NCI-H1694 (cell line): ENCODE data around the gene GRIN2C.

ENCODE experiments used
- DNase-seq: peaks from one replicate; lab custom pipeline; 2025; lab: John Stamatoyannopoulos, UW

GRIN2C gene

DNA sequence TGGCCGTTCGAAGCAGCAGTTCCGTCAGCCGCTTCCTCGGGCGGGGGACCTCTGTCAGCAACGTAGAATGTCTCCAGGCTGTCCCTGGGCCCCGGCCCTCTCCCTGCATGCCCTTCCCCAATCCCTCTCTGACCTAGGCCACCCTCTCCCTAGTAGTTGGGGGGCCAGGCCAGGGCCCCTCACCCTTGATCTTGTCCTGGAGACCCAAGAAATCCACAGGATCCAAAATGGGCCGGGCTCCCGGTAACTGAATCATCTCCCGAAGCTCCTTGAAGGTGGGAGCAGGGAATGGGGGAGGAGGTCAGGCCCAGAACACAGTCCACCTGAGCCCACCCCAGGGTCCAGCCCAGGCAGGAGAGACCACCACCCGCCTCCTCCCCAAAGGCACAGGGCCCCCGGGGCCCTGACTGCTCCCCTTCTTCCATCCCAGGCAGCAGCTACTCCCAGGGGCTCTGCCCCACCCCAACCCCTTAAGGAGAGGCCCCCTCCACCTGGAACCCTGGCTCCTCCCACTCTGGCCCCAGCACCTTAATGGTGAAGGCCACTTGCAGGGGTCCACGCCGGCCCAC lies 4.7 kb upstream of the GRIN2C start:
- no peak for DNase-seq

DNA sequence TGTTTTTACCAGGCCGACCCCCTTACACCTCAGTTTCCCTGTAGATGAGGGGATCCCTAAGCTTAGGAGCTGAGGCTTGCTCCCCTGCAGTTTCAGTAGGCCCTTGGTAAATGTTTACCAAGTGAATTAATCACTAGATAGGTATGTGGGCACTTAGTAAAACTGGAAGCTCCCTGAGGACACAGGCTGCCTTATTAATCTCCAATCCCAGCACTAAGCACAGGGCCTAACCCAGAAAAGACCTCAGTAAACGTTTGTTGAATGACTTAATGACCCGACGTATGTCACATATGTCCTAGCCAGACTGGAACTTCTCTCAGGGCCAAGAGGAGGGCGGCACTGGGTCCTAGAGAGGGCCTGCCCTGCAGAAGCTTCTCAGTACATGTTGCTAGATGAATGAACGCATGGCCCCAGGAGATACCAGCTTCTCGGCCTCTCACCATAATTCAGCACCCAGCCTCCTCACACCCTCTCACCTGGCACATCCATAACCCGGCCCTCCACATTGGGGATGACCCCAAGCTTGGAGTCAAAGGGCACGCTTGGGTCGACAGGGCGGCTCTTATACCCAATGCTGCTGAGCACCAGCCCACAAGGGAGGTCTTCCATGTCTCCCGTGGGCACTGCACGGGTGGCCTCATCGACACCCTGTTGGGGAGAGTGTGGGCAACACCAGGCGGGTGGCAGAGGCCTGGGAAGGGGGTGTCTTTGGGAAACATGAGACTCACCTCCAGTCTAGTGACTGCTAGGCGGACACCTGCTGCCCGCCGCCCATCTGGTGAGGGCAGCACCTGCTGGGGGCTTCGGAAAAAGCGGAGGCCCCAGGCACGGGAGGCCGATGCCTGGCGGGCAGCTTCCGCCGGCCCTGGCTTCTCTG lies 4.0 kb upstream of the GRIN2C start:
- DNase-seq: no peak

DNA sequence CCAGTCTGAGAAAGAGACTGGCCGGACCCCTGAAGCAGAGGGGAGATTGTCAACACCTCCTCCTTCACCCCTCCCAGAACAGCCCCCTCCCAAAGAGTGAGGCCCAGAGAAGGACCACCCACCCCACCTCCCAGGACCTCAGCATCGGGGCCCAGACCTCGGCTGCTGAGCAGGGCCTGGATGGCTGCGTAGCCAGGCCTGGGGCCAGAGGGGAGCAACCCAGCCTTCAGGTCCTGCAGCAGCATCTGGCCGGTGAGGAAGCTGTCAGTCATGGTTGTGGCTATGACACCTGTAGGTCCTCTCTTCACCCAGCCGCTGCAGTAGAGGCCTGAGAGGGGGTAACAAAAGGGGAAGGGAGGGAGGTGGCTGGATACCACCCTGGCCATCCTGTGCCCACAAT lies 3.2 kb upstream of the GRIN2C start:
- no peak for DNase-seq

- peak; percentile 63 for DNase-seq
Measured at GRCh38 chr17:74862108-74862901, 2.6 kb upstream of the GRIN2C start.

DNA sequence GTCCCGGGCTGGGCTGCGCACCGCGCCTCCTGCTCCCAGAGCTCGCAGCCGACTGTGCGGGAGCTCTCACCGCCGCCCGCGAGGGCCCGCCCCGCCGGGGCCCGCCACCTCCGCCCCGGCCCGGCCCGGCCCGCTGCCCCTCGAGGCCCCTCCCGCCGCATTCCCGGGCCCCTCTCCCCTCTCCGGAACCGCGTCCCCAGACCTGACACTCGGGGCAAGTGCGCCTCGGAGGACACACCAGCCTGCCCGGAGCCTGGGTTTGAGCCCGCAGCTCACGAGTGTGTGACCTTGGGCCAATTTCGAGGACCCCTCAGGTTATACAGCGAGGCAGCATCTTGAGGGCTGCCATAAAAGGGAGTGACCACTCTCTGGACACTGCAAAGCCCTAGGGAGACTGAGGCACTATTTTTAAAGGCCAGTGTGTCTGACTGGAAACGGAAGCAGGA lies 2.0 kb upstream of the GRIN2C start:
- no peak for DNase-seq

GRCh38 chr17:74860872-74861661 lies 1.4 kb upstream of the GRIN2C start:
- no peak for DNase-seq

GRCh38 chr17:74860229-74860871 lies 665 bp upstream of the GRIN2C start:
- no peak for DNase-seq

DNA sequence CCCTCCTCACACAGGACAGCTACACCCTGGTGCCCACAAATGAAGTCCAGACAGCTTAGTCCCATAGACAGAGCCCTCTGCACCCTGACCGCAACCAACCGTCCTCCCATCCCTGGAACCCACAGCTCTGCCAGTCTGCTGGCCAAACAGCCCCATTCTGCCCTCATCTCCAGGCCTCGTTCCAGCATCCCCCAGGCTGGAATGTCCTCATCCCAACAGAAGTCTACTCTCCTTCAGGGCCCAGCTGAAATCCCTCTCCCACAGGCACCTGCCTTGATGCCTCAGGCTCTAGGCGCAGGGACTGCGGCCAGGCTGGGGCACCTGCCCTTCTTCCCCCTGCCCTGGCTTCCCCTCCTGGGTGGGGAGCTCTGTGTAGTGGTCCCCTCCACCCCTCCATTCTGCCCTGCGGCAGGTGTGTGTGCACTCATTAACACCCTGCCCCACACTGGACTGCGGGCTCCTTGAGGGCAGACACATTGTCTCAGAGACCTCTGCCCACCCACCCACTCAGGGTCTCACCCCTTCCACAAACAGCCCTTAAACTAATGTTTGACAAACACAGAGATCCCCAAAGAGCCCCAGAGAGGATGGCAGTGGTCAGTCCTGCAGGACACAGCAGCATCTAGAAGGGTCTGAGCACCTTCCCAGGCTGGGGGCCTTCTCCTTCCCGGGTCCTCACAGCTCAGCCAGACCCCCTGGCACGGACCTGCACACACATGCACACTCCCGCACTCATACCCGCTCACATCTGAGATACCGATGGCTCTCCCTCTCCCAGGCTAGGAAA lies 820 bp downstream of the GRIN2C start:
- DNase-seq: no peak

DNA sequence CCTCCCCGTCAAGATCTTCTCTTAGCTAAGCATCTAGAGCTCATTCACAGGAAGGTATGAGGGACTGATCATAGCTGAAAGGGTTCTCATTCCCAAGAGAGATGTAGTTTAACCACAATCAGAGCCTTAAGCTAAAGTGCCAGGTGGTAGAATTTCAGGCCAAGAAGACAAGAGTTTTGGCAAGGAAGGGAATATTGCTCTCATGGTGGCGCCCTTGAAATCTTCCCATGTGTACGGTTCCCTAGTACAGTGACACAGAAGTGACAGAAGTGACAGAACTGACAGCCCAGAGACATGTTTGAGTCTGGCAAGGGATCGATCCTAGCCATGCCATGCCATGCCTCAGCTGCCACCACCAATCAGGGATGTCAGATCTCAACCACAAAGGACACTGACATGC lies 2.5 kb downstream of the GRIN2C start:
- DNase-seq: no peak

DNA sequence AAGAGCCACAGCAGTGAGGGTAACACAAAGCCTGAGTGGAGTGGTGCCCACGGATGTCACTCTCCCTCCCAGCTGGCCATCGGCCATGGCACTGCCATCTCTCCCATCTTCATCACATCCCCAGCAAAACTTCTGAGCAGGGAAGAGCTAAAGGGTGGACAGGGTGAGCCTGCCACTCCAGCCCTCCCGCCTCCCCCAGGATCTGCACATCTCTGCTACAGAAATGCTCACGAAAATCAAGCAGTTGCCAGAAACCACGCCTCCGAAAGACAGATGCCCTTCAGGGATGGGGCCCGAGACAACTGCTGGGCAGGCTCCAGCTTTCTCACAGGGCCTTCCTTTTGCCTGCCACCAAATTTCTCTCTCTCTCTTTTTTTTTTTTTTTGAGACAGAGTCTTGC lies 3.6 kb downstream of the GRIN2C start:
- peak; percentile 29 for DNase-seq

DNA sequence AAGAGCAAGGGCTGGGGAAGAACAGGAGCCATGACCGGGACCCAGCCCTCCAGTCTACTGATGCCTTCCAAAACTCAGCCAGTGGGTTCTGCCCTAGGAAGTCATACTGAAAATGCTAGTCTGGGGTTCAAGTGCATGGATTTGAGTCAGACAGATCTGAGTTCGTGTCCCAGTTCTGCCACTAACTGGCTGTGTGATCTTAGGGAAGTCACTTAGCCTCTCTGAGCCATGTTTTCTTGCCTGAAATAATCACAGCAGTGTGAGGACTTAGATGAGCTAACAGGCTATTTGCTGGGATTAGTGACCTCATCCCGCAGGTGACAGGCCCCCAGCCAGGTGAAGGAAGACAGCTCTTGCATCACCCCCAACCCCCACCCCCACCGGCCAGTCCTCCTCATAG lies 4.4 kb downstream of the GRIN2C start:
- DNase-seq: no peak

DNA sequence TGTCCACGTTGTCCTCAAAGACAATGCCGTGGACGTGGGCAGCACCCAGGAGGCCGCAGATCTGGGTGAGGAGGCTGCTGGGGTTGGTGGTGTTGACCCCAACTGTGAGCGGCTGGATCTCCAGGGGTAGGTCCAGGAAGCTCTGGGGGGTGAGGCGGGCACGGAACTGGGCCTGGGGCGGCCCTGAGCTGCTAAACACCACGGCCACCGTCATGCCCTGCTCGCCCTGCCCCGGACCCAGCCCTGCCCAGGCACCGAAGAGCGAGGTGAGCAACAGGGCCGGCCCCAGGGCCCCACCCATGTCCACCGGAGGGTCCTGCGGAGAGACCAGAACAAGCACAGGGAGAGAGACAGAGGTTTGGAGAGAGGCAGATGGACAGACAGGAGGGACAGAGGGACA lies 4.9 kb downstream of the GRIN2C start:
- no peak for DNase-seq

- no peak for DNase-seq
Measured at GRCh38 chr17:74853669-74854068, 6.0 kb downstream of the GRIN2C start.

- DNase-seq: no peak
Measured at GRCh38 chr17:74853048-74853397, 6.7 kb downstream of the GRIN2C start.

GRCh38 chr17:74852237-74853047 lies 7.2 kb downstream of the GRIN2C start:
- no peak for DNase-seq

- DNase-seq: no peak
Measured at GRCh38 chr17:74851612-74852236, 8.0 kb downstream of the GRIN2C start.

- no peak for DNase-seq
Measured at GRCh38 chr17:74850914-74851313, 8.8 kb downstream of the GRIN2C start.

DNA sequence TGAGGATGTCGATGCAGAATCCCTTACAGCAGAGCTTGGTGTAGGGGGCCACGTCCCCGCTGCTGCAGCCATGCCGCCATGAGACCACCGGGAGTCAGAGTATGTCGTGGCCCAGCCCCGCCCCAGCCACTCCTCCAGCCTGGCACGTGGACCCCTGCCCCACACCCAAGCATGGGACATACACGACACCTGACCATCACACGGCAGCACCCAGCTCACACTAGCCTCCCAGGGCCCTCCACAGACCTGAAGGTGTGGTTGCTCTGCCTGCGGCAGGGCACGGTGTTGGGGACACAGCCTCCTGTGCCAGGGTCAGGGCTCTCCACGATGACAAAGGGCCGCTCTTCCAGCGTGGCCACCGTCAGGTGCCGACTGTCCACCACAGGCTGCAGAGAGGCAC lies 9.4 kb downstream of the GRIN2C start:
- no peak for DNase-seq

DNA sequence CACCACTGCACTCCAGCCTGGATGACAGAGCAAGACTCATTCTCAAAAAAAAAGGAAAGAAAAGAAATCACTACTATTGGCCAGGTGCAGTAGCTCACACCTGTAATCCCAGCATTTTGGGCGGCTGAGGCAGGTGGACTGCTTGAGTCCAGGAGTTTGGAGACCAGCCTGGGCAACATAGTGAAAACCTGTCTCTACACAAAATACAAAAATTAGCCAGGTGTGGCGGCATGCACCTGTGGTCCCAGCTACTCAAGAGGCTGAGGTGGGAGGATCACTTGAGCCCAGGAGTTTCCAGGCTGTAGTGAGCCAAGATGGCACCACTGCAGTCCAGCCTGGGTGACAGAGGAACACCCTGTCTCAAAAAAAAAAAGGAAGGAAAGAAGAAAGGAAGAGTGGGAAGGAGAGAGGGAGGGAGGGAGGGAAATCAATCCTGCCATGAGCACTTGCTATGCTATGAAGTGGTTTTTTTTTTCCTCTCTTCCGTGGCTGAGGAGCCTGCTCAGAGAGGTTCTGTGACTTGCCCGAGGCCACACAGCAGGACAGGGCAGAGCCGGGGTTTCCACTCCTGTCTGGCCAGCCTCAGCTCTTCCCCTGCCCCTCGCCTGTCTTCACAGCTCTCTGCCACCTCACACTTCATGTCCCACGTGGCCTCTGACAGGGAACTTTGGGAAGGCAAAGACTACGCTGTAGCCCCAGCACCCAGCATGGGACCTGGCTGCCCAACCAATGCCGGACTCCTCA lies 10.9 kb downstream of the GRIN2C start:
- DNase-seq: no peak
